Measurements from ENCODE around the gene RNPS1.

DNA sequence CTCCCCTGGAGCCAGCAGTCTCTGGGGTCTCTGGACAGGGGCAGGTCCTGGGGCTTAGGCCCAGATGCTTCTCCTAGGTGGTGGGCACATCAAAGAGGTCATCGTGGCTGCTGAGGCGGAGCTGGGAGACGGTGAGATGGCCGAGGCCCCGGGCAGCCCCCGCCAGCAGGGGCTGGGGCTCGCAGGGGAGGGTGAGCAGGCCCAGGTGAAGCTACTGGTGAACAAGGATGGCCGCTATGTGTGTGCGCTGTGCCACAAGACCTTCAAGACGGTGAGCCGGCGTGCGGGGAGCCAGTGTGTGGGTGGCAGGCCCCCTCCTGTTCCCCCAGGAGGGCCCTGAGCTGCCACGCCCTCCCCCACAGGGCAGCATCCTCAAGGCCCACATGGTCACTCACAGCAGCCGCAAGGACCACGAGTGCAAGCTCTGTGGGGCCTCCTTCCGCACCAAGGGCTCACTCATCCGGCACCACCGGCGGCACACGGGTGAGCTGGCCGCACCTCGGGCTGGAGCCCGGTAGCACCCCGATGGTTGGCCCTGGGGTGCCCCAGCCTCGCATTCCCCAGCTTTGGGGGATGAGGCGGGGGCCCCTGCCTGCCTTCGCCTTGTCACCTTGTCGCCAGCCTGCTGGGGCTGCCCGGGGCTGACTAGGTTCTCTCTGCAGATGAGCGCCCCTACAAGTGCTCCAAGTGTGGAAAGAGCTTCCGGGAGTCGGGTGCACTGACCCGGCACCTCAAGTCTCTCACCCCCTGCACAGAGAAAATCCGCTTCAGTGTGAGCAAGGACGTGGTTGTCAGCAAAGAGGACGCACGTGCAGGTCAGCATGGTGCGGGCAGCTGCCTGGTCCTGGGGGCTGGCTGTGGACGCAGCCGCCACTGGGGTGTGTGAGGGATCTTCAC is 35.6 kb downstream of the RNPS1 start:
- no peak for TF ChIP-seq EZH2 (IDR thresholded peaks at IDR 0.05; ENCODE audit: borderline replicate concordance, low read length)
- TF ChIP-seq, protein P1, sequence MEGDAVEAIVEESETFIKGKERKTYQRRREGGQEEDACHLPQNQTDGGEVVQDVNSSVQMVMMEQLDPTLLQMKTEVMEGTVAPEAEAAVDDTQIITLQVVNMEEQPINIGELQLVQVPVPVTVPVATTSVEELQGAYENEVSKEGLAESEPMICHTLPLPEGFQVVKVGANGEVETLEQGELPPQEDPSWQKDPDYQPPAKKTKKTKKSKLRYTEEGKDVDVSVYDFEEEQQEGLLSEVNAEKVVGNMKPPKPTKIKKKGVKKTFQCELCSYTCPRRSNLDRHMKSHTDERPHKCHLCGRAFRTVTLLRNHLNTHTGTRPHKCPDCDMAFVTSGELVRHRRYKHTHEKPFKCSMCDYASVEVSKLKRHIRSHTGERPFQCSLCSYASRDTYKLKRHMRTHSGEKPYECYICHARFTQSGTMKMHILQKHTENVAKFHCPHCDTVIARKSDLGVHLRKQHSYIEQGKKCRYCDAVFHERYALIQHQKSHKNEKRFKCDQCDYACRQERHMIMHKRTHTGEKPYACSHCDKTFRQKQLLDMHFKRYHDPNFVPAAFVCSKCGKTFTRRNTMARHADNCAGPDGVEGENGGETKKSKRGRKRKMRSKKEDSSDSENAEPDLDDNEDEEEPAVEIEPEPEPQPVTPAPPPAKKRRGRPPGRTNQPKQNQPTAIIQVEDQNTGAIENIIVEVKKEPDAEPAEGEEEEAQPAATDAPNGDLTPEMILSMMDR (conservative IDR thresholded peaks at IDR 0.05 in 1 of 2, IDR thresholded peaks at IDR 0.05 in 1 of 2; ENCODE audit: extremely low read depth in 1 of 2, insufficient read depth in 1 of 2, low read depth in 1 of 2, low read length in 2 of 2): no peak

Data from mammary epithelial cell (primary cell).